ENCODE measurements around the gene SPAG4. TPM values are rescaled to one million over a fixed set of nuclear protein-coding genes. Genes with fewer than 3 reads are reported as not detected.

SPAG4 gene
- polyA plus RNA-seq, 1 donor from 2014 or later, result 1.2 TPM

DNA sequence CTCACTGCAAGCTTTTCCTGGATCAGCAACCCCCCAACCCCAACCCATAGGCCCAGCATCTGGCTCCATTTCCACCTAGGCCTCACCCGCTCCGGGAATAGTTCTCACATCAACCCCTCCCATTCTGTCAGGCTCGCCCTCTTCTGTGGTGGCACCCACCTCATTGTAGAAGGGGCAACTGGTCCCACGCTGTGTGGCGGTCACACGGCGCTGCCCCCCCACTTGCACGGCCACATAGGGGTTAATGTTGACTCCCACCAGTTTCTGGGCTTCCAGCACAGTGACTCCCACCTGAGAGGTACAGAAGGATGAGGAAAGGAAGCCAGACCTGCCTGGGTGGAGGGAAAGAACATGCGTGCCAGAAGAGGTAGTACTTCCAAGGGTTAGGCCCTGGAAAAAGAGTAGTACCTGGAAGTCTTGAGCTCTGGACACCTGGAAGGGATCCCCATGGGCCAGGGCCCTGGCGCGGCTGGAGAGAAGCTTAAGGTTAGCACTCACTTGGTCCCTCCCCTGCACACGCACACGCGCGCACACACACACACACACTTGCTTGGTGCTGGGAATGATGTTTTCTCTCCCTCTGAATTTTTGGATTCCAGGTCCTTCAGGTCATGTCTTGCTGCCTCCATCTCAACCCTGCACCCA, 12.7 kb upstream of the SPAG4 start:
- H2AFZ ChIP-seq (ENCODE audit: low read depth, low read length), result no peak overlapping the region
- no peaks in the 10 kb centered on the region for H4K20me1 ChIP-seq (ENCODE audit: insufficient read depth)
- H3K4me3 ChIP-seq (ENCODE audit: low read length), result no peak overlapping the region
- H3K27me3 ChIP-seq (ENCODE audit: insufficient read depth, low read depth, low read length), result peaks cover 29% of the 10 kb centered on the region
- H3K27ac ChIP-seq (ENCODE audit: low read length), result no peak overlapping the region
- H3K36me3 ChIP-seq (ENCODE audit: insufficient read depth, low read length), result no peaks in the 10 kb centered on the region
- no peak overlapping the region for H3K4me2 ChIP-seq (ENCODE audit: low read length)
- TF ChIP-seq EP300 (conservative IDR thresholded peaks at IDR 0.05; ENCODE audit: poor library complexity, severe bottlenecking), result no peak
- TF ChIP-seq, protein P1, sequence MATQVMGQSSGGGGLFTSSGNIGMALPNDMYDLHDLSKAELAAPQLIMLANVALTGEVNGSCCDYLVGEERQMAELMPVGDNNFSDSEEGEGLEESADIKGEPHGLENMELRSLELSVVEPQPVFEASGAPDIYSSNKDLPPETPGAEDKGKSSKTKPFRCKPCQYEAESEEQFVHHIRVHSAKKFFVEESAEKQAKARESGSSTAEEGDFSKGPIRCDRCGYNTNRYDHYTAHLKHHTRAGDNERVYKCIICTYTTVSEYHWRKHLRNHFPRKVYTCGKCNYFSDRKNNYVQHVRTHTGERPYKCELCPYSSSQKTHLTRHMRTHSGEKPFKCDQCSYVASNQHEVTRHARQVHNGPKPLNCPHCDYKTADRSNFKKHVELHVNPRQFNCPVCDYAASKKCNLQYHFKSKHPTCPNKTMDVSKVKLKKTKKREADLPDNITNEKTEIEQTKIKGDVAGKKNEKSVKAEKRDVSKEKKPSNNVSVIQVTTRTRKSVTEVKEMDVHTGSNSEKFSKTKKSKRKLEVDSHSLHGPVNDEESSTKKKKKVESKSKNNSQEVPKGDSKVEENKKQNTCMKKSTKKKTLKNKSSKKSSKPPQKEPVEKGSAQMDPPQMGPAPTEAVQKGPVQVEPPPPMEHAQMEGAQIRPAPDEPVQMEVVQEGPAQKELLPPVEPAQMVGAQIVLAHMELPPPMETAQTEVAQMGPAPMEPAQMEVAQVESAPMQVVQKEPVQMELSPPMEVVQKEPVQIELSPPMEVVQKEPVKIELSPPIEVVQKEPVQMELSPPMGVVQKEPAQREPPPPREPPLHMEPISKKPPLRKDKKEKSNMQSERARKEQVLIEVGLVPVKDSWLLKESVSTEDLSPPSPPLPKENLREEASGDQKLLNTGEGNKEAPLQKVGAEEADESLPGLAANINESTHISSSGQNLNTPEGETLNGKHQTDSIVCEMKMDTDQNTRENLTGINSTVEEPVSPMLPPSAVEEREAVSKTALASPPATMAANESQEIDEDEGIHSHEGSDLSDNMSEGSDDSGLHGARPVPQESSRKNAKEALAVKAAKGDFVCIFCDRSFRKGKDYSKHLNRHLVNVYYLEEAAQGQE (IDR thresholded peaks at IDR 0.05; ENCODE audit: borderline replicate concordance), result no peak
- TF ChIP-seq RAD21 (conservative IDR thresholded peaks at IDR 0.05), result no peak
- no peak for TF ChIP-seq POLR2AphosphoS5 (IDR thresholded peaks at IDR 0.05)
- TF ChIP-seq, protein P2, sequence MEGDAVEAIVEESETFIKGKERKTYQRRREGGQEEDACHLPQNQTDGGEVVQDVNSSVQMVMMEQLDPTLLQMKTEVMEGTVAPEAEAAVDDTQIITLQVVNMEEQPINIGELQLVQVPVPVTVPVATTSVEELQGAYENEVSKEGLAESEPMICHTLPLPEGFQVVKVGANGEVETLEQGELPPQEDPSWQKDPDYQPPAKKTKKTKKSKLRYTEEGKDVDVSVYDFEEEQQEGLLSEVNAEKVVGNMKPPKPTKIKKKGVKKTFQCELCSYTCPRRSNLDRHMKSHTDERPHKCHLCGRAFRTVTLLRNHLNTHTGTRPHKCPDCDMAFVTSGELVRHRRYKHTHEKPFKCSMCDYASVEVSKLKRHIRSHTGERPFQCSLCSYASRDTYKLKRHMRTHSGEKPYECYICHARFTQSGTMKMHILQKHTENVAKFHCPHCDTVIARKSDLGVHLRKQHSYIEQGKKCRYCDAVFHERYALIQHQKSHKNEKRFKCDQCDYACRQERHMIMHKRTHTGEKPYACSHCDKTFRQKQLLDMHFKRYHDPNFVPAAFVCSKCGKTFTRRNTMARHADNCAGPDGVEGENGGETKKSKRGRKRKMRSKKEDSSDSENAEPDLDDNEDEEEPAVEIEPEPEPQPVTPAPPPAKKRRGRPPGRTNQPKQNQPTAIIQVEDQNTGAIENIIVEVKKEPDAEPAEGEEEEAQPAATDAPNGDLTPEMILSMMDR (IDR thresholded peaks at IDR 0.05; ENCODE audit: poor library complexity, severe bottlenecking), result no peak
- no peak for TF ChIP-seq TAF1 (IDR thresholded peaks at IDR 0.05; ENCODE audit: low read depth)
- TF ChIP-seq SMC3 (conservative IDR thresholded peaks at IDR 0.05; ENCODE audit: poor library complexity), result no peak
- no peak for TF ChIP-seq EZH2 (IDR thresholded peaks at IDR 0.05; ENCODE audit: borderline replicate concordance, insufficient read depth, low read length, poor library complexity, severe bottlenecking)
- TF ChIP-seq MXI1 (conservative IDR thresholded peaks at IDR 0.05; ENCODE audit: poor library complexity, severe bottlenecking), result no peak
- H3K9me3 ChIP-seq (ENCODE audit: low read length), result no peaks in the 10 kb centered on the region
- H3K9ac ChIP-seq (ENCODE audit: low read length), result no peak overlapping the region
- no peaks in the 10 kb centered on the region for H3F3A ChIP-seq (ENCODE audit: insufficient read depth, low read length, poor library complexity, severe bottlenecking)
- H3K9me2 ChIP-seq (ENCODE audit: insufficient read depth, low read length), result no peaks in the 10 kb centered on the region
- H3K79me2 ChIP-seq (replicated peaks; ENCODE audit: insufficient read depth, low read length), result no peaks in the 10 kb centered on the region

DNA sequence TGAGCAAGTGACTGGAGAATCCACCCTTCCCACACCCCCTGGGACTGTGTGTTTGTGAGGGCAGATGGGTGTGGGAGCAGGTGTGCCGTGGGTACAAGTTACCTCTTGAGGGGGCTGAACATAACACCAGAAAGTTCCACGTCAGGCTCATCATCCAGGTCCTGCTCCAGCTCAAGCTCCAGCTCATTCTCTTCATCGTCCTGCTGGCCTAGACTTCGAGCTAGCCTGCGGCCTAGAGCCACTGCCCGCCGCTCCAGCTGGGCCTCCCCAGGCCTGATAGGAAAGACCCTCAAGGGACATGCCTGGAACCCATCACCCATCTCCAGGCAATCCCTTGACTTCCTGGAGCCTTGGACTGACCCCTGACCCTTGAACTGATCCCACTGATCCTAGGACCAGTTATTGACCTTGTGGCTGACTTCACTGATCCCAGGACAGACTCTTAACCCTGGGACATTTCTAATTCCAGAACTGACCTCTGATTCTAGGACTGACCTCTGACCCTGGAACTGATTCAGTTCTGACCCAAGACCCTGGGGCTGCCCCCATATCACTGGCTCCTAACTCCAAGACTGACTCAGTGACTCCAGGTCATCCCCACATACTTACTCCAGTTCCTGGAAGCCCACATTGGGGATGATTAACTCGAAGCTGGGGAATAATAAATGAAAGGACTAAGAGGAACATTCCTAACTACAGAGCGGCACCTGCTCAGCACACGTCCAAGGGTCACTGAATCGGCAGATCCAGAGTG, 11.8 kb upstream of the SPAG4 start:
- peaks cover 29% of the 10 kb centered on the region for H3K27me3 ChIP-seq (ENCODE audit: insufficient read depth, low read depth, low read length)
- H2AFZ ChIP-seq (ENCODE audit: low read depth, low read length), result no peak overlapping the region
- no peak overlapping the region for H3K4me3 ChIP-seq (ENCODE audit: low read length)
- H3K79me2 ChIP-seq (replicated peaks; ENCODE audit: insufficient read depth, low read length), result no peaks in the 10 kb centered on the region
- no peaks in the 10 kb centered on the region for H3K36me3 ChIP-seq (ENCODE audit: insufficient read depth, low read length)
- TF ChIP-seq SMC3 (conservative IDR thresholded peaks at IDR 0.05; ENCODE audit: poor library complexity), result no peak
- TF ChIP-seq TAF1 (IDR thresholded peaks at IDR 0.05; ENCODE audit: low read depth), result no peak
- no peak for TF ChIP-seq EZH2 (IDR thresholded peaks at IDR 0.05; ENCODE audit: borderline replicate concordance, insufficient read depth, low read length, poor library complexity, severe bottlenecking)
- TF ChIP-seq EP300 (conservative IDR thresholded peaks at IDR 0.05; ENCODE audit: poor library complexity, severe bottlenecking), result no peak
- no peaks in the 10 kb centered on the region for H3F3A ChIP-seq (ENCODE audit: insufficient read depth, low read length, poor library complexity, severe bottlenecking)
- no peak overlapping the region for H3K9ac ChIP-seq (ENCODE audit: low read length)
- H3K9me2 ChIP-seq (ENCODE audit: insufficient read depth, low read length), result no peaks in the 10 kb centered on the region
- no peak overlapping the region for H3K4me2 ChIP-seq (ENCODE audit: low read length)
- no peak overlapping the region for H3K27ac ChIP-seq (ENCODE audit: low read length)
- H4K20me1 ChIP-seq (ENCODE audit: insufficient read depth), result no peaks in the 10 kb centered on the region
- H3K9me3 ChIP-seq (ENCODE audit: low read length), result no peaks in the 10 kb centered on the region
